Fibroblast of lung (primary cell): Measurements from ENCODE around the gene PTCRA. TPM values are rescaled to one million over a fixed set of nuclear protein-coding genes. Genes with fewer than 3 reads are reported as not detected.
A peak's percentile ranks its signal among the peaks of the same experiment; 100 is the strongest.
"Not testable (repeated sequence)": the region's sequence is repeated elsewhere in the genome, so short reads cannot be mapped to it uniquely, and the experiment has no call there.

ENCODE experiments used
- DNase-seq, 2 donors: peaks; one replicate each; pipeline versions ENCODE4 v3.0.0 to v3.0.0-alpha.2; 2010; ENCODE audit warnings: low read depth in 2 of 2
- H2AFZ ChIP-seq: 2 replicates; pipeline ENCODE4 v1.5.1; 2012; ENCODE audit warnings: low read length, control low read depth, inconsistent platforms
- H3K27ac ChIP-seq: 2 replicates; pipeline ENCODE4 v1.5.1; 2011; ENCODE audit warnings: low read length, control low read depth; ENCODE audit not compliant: insufficient read depth
- H3K27me3 ChIP-seq: 2 replicates; pipeline ENCODE4 v1.5.1; 2011; ENCODE audit warnings: mild to moderate bottlenecking, low read length; ENCODE audit not compliant: control insufficient read depth, insufficient read depth
- H3K36me3 ChIP-seq: 2 replicates; pipeline ENCODE4 v1.5.1; 2011; ENCODE audit warnings: low read length; ENCODE audit not compliant: control insufficient read depth, insufficient read depth
- H3K4me1 ChIP-seq: 2 replicates; pipeline ENCODE4 v1.5.1; 2011; ENCODE audit warnings: low read length; ENCODE audit not compliant: control insufficient read depth, insufficient read depth; ENCODE audit errors: extremely low read depth
- H3K4me2 ChIP-seq: 2 replicates; pipeline ENCODE4 v1.5.1; 2011; ENCODE audit warnings: low read length, control low read depth; ENCODE audit not compliant: insufficient read depth; ENCODE audit errors: extremely low read depth
- H3K4me3 ChIP-seq, 4 experiments: fragments of 200-600 bp in 1 of 4; sonication (generic) in 1 of 4; replicated peaks in 1 of 4; 2 replicates each; pipeline ENCODE4 v1.5.1; 2011 to 2016; ENCODE audit warnings: low read length in 4 of 4, low read depth in 3 of 4, mild to moderate bottlenecking in 3 of 4, control low read depth in 2 of 4, inconsistent platforms in 1 of 4, mixed read lengths in 1 of 4; ENCODE audit not compliant: insufficient read depth in 1 of 4; ENCODE audit errors: control extremely low read depth in 1 of 4
- H3K79me2 ChIP-seq: 2 replicates; pipeline ENCODE4 v1.5.1; 2012; ENCODE audit warnings: mild to moderate bottlenecking, low read length, inconsistent platforms; ENCODE audit not compliant: control insufficient read depth, insufficient read depth
- H3K9ac ChIP-seq: 2 replicates; pipeline ENCODE4 v1.5.1; 2011; ENCODE audit warnings: mild to moderate bottlenecking, low read length, control low read depth; ENCODE audit not compliant: insufficient read depth
- H3K9me3 ChIP-seq: 2 replicates; pipeline ENCODE4 v1.5.1; 2012; ENCODE audit warnings: low read depth, low read length; ENCODE audit not compliant: control insufficient read depth, insufficient read depth
- H4K20me1 ChIP-seq: 2 replicates; pipeline ENCODE4 v1.5.1; 2011; ENCODE audit warnings: low read length; ENCODE audit not compliant: control insufficient read depth, insufficient read depth; ENCODE audit errors: extremely low read depth
- CTCF ChIP-seq, 2 donors: IDR thresholded peaks in 1 of 2; conservative IDR thresholded peaks in 1 of 2; 1 replicate in 1 of 2; 2 replicates in 1 of 2; pipeline ENCODE4 v1.5.1; 2011 to 2012; ENCODE audit warnings: low read length in 2 of 2, control low read depth in 1 of 2, inconsistent platforms in 1 of 2, low read depth in 1 of 2, mild to moderate bottlenecking in 1 of 2
- EZH2 ChIP-seq: IDR thresholded peaks from 2 replicates; pipeline ENCODE4 v1.5.1; 2012; ENCODE audit warnings: low read length, control low read depth, mild to moderate bottlenecking; ENCODE audit errors: missing control alignments
- polyA plus RNA-seq, 2 donors: library from polyadenylated mRNA; depleted of rRNA in 1 of 2; stranded (reverse) in 1 of 2; unstranded in 1 of 2; fragments of >200 nt; gene quantifications; 2 replicates each; pipeline ENCODE4 v1.2.1, GENCODE V29; 2011 to 2012; ENCODE audit warnings: missing spikeins in 1 of 2
- total RNA-seq: library from RNA; depleted of rRNA; stranded (reverse); fragments of >200 nt; gene quantifications from 2 replicates; pipeline ENCODE4 v1.2.1, GENCODE V29; 2014

The PTCRA gene
- total and polyA plus RNA-seq, 2 donors (not counting 1 experiment from before 2014, with no cell fraction given), result not detected

GRCh38 chr6:42873313-42873712 is 42.5 kb upstream of the PTCRA start:
- Histone ChIP-seq H3K27ac (no peak overlapping the region), H3K9ac (no peak overlapping the region), H4K20me1 (no peaks in the 10 kb centered on the region), H3K4me2 (no peak overlapping the region), H3K27me3 (no peaks in the 10 kb centered on the region), H2AFZ (no peak overlapping the region), H3K4me1 (no peaks in the 10 kb centered on the region), H3K4me3 (no peak overlapping the region), H3K36me3 (no peaks in the 10 kb centered on the region), H3K79me2 (no peaks in the 10 kb centered on the region), H3K9me3 (no peaks in the 10 kb centered on the region)
- TF ChIP-seq EZH2 (no peak), CTCF (conservative IDR thresholded peaks at IDR 0.05 in 1 of 2, IDR thresholded peaks at IDR 0.05 in 1 of 2; ENCODE audit: low read depth in 1 of 2, low read length in 2 of 2) (no peak)
- DNase-seq, result no peak

GRCh38 chr6:42877695-42878094 is 38.2 kb upstream of the PTCRA start:
- no peaks in the 10 kb centered on the region for H3K4me1 ChIP-seq
- no peaks in the 10 kb centered on the region for H3K9me3 ChIP-seq
- no peak overlapping the region for H3K9ac ChIP-seq
- H3K4me3 ChIP-seq, result no peak overlapping the region
- DNase-seq, result no peak
- H3K4me2 ChIP-seq, result no peak overlapping the region
- H4K20me1 ChIP-seq, result no peaks in the 10 kb centered on the region
- no peaks in the 10 kb centered on the region for H3K27me3 ChIP-seq
- peak overlapping the region; percentile 35 for H2AFZ ChIP-seq
- TF ChIP-seq EZH2, result no peak
- no peak for TF ChIP-seq CTCF (conservative IDR thresholded peaks at IDR 0.05 in 1 of 2, IDR thresholded peaks at IDR 0.05 in 1 of 2; ENCODE audit: low read depth in 1 of 2, low read length in 2 of 2)
- no peaks in the 10 kb centered on the region for H3K36me3 ChIP-seq
- H3K79me2 ChIP-seq, result peaks cover 23% of the 10 kb centered on the region
- H3K27ac ChIP-seq, result no peak overlapping the region

- H3K79me2 ChIP-seq, result peaks cover 34% of the 10 kb centered on the region
- peak within 1 kb of the TSS; percentile 97 for H3K27ac ChIP-seq
- H3K4me2 ChIP-seq, result peak within 1 kb of the TSS; percentile 100
- H2AFZ ChIP-seq, result peak within 1 kb of the TSS; percentile 100
- H3K27me3 ChIP-seq, result no peaks in the 10 kb centered on the region
- peak in 1 of 2 donors; percentile 21 for TF ChIP-seq CTCF (conservative IDR thresholded peaks at IDR 0.05 in 1 of 2, IDR thresholded peaks at IDR 0.05 in 1 of 2; ENCODE audit: low read depth in 1 of 2, low read length in 2 of 2)
- no peak for TF ChIP-seq EZH2
- H3K4me1 ChIP-seq, result no peaks in the 10 kb centered on the region
- H3K36me3 ChIP-seq, result peaks cover 7% of the 10 kb centered on the region
- peak within 1 kb of the TSS; percentile 97 to 99 (median 98) for H3K4me3 ChIP-seq
- H4K20me1 ChIP-seq, result no peaks in the 10 kb centered on the region
- DNase-seq, result peak; percentile 88 to 92
- H3K9me3 ChIP-seq, result no peaks in the 10 kb centered on the region
- peak within 1 kb of the TSS; percentile 89 for H3K9ac ChIP-seq
These were observed 36.2 kb upstream of the PTCRA start, which contains the start of gene RPL7L1 for GRCh38 chr6:42879372-42880239. Gene RPL7L1 (plus strand): TSS chr6:42879616. CDS start chr6:42879911, 295 bp downstream.

GRCh38 chr6:42880240-42880817 is 35.5 kb upstream of the PTCRA start:
- peak overlapping the region; percentile 100 for H3K4me2 ChIP-seq
- H3K79me2 ChIP-seq, result peaks cover 36% of the 10 kb centered on the region

More at GRCh38 chr6:42880240-42880817, 35.5 kb upstream of the PTCRA start:
- H3K27me3 ChIP-seq, H3K4me1 ChIP-seq, DNase-seq, H4K20me1 ChIP-seq, H3K9me3 ChIP-seq: not testable (repeated sequence)
- peak overlapping the region; percentile 97 for H3K27ac ChIP-seq
- H2AFZ ChIP-seq, result peak overlapping the region; percentile 100
- peak overlapping the region; percentile 97 to 99 (median 98) for H3K4me3 ChIP-seq
- peak overlapping the region; percentile 89 for H3K9ac ChIP-seq
- peaks cover 10% of the 10 kb centered on the region for H3K36me3 ChIP-seq
